Prostate gland (tissue), 2 donors: Measurements from ENCODE around the gene ZNF215.

ENCODE experiments used
- POLR2A ChIP-seq: fragments of 450-650 bp; IDR thresholded peaks from one replicate; pipeline ENCODE4 v1.6.1; 2016; ENCODE audit warnings: antibody characterized with exemption, mild to moderate bottlenecking
- POLR2AphosphoS5 ChIP-seq: sonication (generic); formaldehyde crosslinking; IDR thresholded peaks from one replicate; pipeline ENCODE4 v1.6.1; 2017; ENCODE audit warnings: antibody characterized with exemption
- TF ChIP-seq, protein P1 (sequence below), 4 experiments: fragments of 200-600 bp in 2 of 4; fragments of 450-650 bp in 2 of 4; sonication (generic) in 2 of 4; IDR thresholded peaks; 1 replicate in 3 of 4; 2 replicates in 1 of 4; pipeline ENCODE4 v1.5.1; 2016 to 2019; ENCODE audit warnings: antibody characterized with exemption in 4 of 4, mild to moderate bottlenecking in 2 of 4, moderate library complexity in 2 of 4

- TF ChIP-seq, protein P1, sequence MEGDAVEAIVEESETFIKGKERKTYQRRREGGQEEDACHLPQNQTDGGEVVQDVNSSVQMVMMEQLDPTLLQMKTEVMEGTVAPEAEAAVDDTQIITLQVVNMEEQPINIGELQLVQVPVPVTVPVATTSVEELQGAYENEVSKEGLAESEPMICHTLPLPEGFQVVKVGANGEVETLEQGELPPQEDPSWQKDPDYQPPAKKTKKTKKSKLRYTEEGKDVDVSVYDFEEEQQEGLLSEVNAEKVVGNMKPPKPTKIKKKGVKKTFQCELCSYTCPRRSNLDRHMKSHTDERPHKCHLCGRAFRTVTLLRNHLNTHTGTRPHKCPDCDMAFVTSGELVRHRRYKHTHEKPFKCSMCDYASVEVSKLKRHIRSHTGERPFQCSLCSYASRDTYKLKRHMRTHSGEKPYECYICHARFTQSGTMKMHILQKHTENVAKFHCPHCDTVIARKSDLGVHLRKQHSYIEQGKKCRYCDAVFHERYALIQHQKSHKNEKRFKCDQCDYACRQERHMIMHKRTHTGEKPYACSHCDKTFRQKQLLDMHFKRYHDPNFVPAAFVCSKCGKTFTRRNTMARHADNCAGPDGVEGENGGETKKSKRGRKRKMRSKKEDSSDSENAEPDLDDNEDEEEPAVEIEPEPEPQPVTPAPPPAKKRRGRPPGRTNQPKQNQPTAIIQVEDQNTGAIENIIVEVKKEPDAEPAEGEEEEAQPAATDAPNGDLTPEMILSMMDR (IDR thresholded peaks at IDR 0.05), result no peak
- TF ChIP-seq POLR2AphosphoS5 (no peak), POLR2A (no peak)
Measured at GRCh38 chr11:6911378-6911777, 14.8 kb upstream of the ZNF215 start.
